NB4 (cell line): ENCODE measurements around the gene VPS26C.

Experiments used
- DNase-seq: peaks from one replicate; pipeline ENCODE4 v3.0.0; 2010; ENCODE audit warnings: low read depth
- H3K4me3 ChIP-seq: one replicate; pipeline ENCODE4 v1.5.1; 2011; ENCODE audit warnings: mild to moderate bottlenecking, low read depth, low read length, moderate library complexity
- CTCF ChIP-seq: IDR thresholded peaks from one replicate; pipeline ENCODE4 v1.5.1; 2012; ENCODE audit warnings: low read depth, low read length
- MAX ChIP-seq: IDR thresholded peaks from 2 replicates; pipeline ENCODE4 v1.6.1; 2011; ENCODE audit warnings: low read depth, low read length
- MYC ChIP-seq: IDR thresholded peaks from 2 replicates; pipeline ENCODE4 v1.6.1; 2011; ENCODE audit warnings: low read depth, low read length
- POLR2A ChIP-seq: IDR thresholded peaks from 2 replicates; pipeline ENCODE4 v1.6.1; 2011; ENCODE audit warnings: mild to moderate bottlenecking; ENCODE audit not compliant: insufficient read length; ENCODE audit errors: extremely low read depth

The VPS26C gene

GRCh38 chr21:37244501-37245095 is 22.5 kb downstream of the VPS26C start:
- H3K4me3 ChIP-seq, result no peak overlapping the region
- no peak for DNase-seq

GRCh38 chr21:37243961-37244360 is 23.2 kb downstream of the VPS26C start:
- TF ChIP-seq CTCF (no peak), MAX (no peak), MYC (no peak), POLR2A (no peak)
- H3K4me3 ChIP-seq, result no peak overlapping the region
- DNase-seq, result no peak

More at GRCh38 chr21:37244501-37245095, 22.5 kb downstream of the VPS26C start:
- no peak for TF ChIP-seq POLR2A
- no peak for TF ChIP-seq MYC
- no peak for TF ChIP-seq MAX
- TF ChIP-seq CTCF, result no peak

GRCh38 chr21:37241426-37241825 is 25.7 kb downstream of the VPS26C start:
- TF ChIP-seq MYC (no peak), MAX (no peak), CTCF (no peak), POLR2A (no peak)
- H3K4me3 ChIP-seq, result no peak overlapping the region
- DNase-seq, result no peak

GRCh38 chr21:37240978-37241377 is 26.2 kb downstream of the VPS26C start:
- TF ChIP-seq CTCF, result no peak
- TF ChIP-seq POLR2A, result no peak
- TF ChIP-seq MYC, result no peak
- TF ChIP-seq MAX, result no peak
- DNase-seq, result no peak
- H3K4me3 ChIP-seq, result no peak overlapping the region

GRCh38 chr21:37237764-37238163 is 29.4 kb downstream of the VPS26C start:
- H3K4me3 ChIP-seq, result no peak overlapping the region
- no peak for TF ChIP-seq MAX
- no peak for TF ChIP-seq POLR2A
- no peak for TF ChIP-seq MYC
- TF ChIP-seq CTCF, result no peak
- no peak for DNase-seq

GRCh38 chr21:37237346-37237745 is 29.8 kb downstream of the VPS26C start:
- no peak for TF ChIP-seq MAX
- no peak for TF ChIP-seq POLR2A
- no peak for TF ChIP-seq CTCF
- no peak for TF ChIP-seq MYC
- no peak for DNase-seq

More at GRCh38 chr21:37237346-37237745, 29.8 kb downstream of the VPS26C start:
- H3K4me3 ChIP-seq, result no peak overlapping the region
